Jurkat, Clone E6-1 (cell line): ENCODE results near the gene TFB1M.
"Not testable (repeated sequence)": the region's sequence is repeated elsewhere in the genome, so short reads cannot be mapped to it uniquely, and the experiment has no call there.

Experiments used
- DNase-seq: peaks from one replicate; pipeline ENCODE4 v3.0.0-alpha.2; 2011; ENCODE audit warnings: low read depth, low spot score
- H3K4me3 ChIP-seq: 2 replicates; pipeline ENCODE4 v1.5.1; 2011; ENCODE audit warnings: mild to moderate bottlenecking, low read length, control low read depth, moderate library complexity

The TFB1M gene

GRCh38 chr6:155333414-155333813 lies 19.1 kb upstream of the TFB1M start:
- no peak for DNase-seq
- no peak overlapping the region for H3K4me3 ChIP-seq

- no peak overlapping the region for H3K4me3 ChIP-seq
- DNase-seq = no peak
These were observed 16.6 kb upstream of the TFB1M start for GRCh38 chr6:155330922-155331321.

- no peak for DNase-seq
- no peak overlapping the region for H3K4me3 ChIP-seq
These were observed 15.9 kb upstream of the TFB1M start for GRCh38 chr6:155330133-155330734.

- no peak for DNase-seq
- no peak overlapping the region for H3K4me3 ChIP-seq
These were observed 15.3 kb upstream of the TFB1M start for GRCh38 chr6:155329460-155330132.

- no peak for DNase-seq
- no peak overlapping the region for H3K4me3 ChIP-seq
These were observed 14.5 kb upstream of the TFB1M start for GRCh38 chr6:155328539-155329459.

- H3K4me3 ChIP-seq = no peak overlapping the region
- DNase-seq = no peak
These were observed 13.8 kb upstream of the TFB1M start for GRCh38 chr6:155328074-155328538.

- peak; percentile 53 for DNase-seq
- no peak overlapping the region for H3K4me3 ChIP-seq
These were observed 13.2 kb upstream of the TFB1M start for GRCh38 chr6:155327326-155328073.

- no peak for DNase-seq
These were observed 11.6 kb upstream of the TFB1M start for GRCh38 chr6:155325700-155326516.

GRCh38 chr6:155324993-155325392 lies 10.7 kb upstream of the TFB1M start:
- H3K4me3 ChIP-seq = no peak overlapping the region
- DNase-seq = no peak

More at GRCh38 chr6:155325700-155326516, 11.6 kb upstream of the TFB1M start:
- no peak overlapping the region for H3K4me3 ChIP-seq

- no peak for DNase-seq
- H3K4me3 ChIP-seq = no peak overlapping the region
These were observed 9.9 kb upstream of the TFB1M start for GRCh38 chr6:155324172-155324571.

GRCh38 chr6:155319902-155320301 lies 5.6 kb upstream of the TFB1M start:
- no peak overlapping the region for H3K4me3 ChIP-seq
- DNase-seq = no peak

GRCh38 chr6:155317186-155317585 lies 2.9 kb upstream of the TFB1M start:
- DNase-seq = no peak

GRCh38 chr6:155316419-155316818 lies 2.1 kb upstream of the TFB1M start:
- H3K4me3 ChIP-seq = no peak overlapping the region
- no peak for DNase-seq

More at GRCh38 chr6:155317186-155317585, 2.9 kb upstream of the TFB1M start:
- no peak overlapping the region for H3K4me3 ChIP-seq

- peak overlapping the region; percentile 68 for H3K4me3 ChIP-seq
- no peak for DNase-seq
These were observed 1.2 kb upstream of the TFB1M start for GRCh38 chr6:155315516-155315871.

- DNase-seq = no peak
- peak overlapping the region; percentile 68 for H3K4me3 ChIP-seq
These were observed 660 bp upstream of the TFB1M start for GRCh38 chr6:155314773-155315515.

GRCh38 chr6:155313602-155314091 lies 637 bp downstream of the TFB1M start:
- peak overlapping the region; percentile 91 for H3K4me3 ChIP-seq
- DNase-seq = peak; percentile 23

GRCh38 chr6:155312950-155313349 lies 1.3 kb downstream of the TFB1M start:
- DNase-seq = not testable (repeated sequence)
- H3K4me3 ChIP-seq = peak overlapping the region; percentile 91

- no peak overlapping the region for H3K4me3 ChIP-seq
- no peak for DNase-seq
These were observed 2.7 kb downstream of the TFB1M start for GRCh38 chr6:155311583-155311982.
